ENCODE data around the gene ZNF600.
"Not testable (repeated sequence)": the region's sequence is repeated elsewhere in the genome, so short reads cannot be mapped to it uniquely, and the experiment has no call there.

Gene ZNF600

DNA sequence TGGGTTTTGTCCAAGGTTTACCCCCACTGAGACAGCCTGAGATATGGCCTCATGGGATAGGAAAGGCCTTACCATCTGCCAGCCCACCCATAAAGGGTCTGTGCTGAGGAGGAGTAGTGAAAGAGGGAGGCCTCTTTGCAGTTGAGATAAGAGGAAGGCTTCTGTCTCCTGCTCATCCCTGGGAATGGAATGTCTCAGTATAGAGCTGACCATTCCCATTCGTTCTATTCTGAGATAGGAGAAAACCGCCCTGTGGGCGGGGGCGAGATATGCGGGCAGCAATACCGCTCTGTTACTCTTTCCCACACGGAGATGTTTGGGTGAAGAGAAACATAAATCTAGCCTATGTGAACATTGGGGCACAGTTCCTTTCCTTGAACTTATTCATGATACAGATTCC, 45.2 kb downstream of the ZNF600 start:
- DNase-seq, result not testable (repeated sequence)

DNA sequence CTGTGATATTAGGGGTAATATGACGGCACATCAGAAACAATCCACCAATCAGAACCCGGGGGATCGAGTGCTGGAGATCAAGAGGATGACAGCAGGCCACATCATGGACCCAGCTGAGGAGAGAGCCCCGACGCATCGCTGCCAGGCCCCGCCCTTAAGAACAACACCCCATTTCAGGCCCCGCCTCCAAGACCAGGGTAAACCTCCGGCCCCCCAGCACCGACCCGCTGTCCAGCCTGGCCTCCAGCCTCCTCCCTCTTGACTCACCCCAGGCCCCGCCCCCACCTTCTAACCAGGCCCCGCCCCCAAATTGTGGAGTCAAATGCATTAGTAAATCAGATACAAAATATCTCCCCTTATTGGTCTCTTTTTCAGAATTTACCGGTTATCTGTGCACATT, 47.0 kb downstream of the ZNF600 start:
- no peak for DNase-seq

DNA sequence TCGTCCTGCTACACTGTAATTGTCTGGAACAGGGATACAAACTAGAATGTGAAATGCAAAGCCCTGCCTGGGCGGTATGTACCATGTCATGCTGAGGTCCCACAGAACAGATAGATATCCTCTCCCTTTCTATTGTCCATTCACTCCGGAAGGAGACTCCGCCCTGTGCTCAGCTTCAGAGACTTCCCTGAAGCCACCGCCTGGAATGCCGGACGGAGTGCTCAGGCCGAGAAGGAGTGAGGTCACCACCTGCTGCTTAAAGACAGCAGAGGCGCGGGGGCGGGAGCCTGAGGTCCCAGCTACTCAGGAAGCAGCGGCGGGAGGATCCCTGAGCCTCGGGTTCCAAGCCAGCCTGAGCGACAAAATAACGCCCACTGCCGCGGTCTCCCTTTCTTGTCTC, 50.9 kb downstream of the ZNF600 start:
- DNase-seq, result no peak

DNA sequence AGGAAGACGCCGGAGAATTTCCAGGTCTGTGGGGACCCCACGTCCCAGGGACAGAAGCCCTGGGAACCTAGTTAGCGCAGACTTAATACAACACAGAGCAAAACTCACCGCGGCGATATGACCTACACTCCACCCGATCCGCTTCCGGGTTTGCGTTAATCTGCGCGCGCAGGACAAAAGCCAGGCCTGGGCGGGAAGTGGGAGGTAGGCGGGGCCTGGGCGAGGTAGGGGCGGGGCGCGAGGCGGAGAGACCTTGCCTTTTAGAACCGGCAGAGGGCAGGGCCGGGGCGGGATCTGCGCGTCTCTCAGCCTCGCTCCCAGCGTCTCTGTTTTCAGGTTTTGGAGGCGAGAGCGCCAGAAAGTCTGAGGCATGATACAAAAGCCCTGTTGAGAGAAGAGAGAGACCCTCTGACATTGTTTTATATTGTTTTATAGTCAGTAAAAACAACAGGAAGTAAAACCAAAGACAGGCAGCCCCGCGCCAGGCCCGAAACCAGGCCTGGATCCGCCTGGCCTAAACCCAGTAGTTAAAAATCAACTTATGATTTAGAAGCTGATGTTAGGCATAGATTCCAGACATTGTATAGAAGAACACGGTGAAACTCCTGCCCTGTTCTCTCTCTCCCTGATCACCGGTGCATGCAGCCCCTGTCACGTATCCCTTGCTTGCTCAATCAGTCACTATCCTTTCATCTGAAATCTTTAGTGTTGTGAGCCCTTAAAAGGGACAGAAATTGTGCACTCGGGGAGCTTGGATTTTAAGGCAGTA, 51.5 kb downstream of the ZNF600 start, which contains the start of gene ZNF611:
Gene ZNF611, minus strand, starts transcription at position 152 of the 769 bp plus-strand sequence. CDS start 19,150 bp downstream, outside the sequence.
- DNase-seq, result peak; percentile 96 to 99 (median 98)

DNA sequence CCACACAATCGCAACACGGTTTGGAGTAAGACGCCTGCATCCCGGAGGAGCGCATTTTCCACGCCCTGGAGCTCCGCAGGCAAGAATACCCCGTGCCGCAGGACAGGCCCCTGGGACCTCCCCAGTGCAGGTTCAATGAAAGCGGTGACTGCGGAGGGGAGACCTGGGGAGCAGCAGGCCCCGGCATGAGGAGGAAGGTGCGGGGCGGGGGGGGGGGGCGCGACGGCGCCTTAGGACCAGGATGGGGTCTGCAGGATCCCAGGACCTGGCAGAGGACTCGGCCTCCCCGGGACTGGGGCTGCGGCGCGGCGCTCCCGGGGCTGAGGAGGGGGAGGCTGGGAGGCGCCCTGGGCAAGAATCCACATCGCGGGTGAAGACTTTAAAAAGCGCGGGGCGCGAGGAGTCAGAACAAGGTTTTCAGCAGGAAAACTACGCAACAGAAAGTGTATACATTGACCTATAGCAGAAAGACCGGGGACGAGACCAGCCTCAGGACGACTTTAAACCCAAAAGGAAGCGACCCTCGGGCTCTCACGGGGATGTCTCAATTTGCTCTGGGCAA, 52.2 kb downstream of the ZNF600 start:
- DNase-seq, result peak in 1 of 3 donors; percentile 5

DNA sequence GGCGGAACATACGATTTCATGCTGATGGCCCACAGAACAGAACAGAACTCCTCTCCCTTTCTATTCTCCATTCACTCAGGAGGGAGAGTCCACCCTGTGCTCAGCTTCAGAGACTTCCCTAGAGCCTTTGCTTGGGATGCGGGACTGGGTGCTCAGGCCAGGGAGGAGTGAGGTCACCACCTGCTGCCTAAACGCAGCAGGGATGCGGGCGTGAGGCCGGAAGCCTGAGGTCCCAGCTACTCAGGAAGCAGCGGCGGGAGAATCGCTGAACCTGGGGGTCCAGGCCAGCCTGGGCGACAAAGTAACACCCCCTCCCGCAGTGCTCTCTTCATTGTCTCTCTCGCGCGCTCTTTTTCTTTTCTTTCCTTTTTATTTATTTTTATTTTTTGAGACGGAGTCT, 60.5 kb downstream of the ZNF600 start:
- not testable (repeated sequence) for DNase-seq

DNA sequence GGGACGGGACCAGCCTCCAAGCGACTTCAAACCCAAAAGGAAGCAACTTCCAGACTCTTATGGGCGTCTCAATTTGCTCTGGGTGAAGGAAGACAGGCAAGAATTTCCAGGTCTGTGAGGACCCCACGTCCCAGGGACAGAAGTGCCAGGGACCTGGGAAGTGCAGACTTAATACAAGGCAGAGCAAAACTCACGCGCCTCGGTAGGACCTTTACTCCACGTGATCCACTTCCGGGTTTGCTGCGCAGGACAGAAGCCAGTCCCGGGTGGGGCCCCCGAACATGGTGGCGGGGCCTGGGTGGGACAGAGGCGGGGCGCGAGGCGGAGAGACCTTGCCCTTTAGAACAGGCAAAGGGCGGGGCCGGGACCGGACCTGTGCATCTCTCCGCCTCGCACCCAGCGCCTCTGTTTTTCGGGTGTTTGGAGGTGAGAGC, 61.0 kb downstream of the ZNF600 start:
- no peak for DNase-seq

DNA sequence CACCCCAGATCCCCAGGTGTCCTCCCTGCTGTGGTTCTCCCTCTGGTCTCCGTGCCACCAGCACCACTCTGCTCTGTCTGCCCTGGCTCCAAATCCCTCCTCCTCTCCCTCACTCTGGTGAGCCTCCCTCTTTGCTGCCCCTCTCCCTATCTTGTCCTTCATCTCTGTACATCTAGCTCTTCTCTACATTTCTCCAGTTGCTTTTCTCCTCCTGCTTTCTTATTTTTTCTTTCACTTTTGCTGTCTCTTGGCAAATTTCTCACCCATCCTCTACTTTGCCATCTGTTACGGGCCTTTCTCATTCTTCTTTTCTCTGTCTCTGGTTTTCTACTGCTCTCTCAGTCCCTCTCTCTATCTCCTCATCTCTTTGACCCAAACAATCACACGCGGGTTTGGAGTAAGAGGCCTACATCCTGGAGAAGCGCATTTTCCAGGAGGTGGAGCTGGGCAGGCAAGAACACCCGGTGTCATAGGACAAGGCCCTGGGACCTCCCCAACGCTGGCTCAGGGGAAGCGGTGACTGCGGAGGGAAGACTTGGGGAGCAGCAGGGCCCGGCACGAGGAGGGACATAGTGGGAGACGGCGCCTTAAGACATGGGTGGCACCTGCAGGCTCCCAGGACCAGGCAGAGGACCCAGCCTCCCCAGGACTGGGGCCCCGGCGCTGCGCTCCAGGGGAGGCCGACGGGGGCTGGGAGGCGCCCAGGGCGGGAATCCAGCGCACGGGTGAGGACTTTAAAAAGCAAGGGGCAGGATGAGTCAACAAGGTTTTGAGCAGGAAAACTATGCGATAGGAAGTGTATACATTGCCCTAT, 61.7 kb downstream of the ZNF600 start:
- no peak for DNase-seq

DNA sequence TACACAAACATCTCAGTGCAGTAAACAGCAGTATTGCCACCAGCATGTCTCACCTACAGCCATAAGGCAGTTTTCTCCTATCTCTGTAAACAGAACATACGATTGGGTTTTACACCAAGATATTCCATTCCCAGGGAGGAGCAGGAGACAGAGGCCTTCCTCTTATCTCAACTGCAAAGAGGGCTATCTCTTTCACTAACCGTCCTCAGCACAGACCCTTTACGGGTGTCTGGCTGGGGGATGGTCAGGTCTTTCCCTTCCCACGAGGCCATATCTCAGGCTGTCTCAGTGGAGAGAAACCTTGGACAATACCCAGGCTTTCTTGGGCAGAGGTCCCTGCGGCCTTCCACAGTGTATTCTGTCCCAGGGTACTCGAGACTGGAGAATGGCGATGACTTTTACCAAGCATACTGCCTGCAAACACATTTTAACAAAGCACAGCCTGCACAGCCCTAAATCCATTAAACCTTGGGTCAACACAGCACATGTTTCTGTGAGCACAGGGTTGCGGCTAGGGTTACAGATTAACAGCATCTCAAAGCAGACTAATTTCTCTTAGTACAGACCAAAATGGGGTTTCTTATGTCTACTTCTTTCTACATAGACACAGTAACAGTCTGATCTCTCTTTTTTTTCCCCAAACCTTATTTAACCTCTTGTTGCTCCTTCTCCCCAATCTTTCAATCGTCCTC, 62.5 kb downstream of the ZNF600 start:
- not testable (repeated sequence) for DNase-seq

DNA sequence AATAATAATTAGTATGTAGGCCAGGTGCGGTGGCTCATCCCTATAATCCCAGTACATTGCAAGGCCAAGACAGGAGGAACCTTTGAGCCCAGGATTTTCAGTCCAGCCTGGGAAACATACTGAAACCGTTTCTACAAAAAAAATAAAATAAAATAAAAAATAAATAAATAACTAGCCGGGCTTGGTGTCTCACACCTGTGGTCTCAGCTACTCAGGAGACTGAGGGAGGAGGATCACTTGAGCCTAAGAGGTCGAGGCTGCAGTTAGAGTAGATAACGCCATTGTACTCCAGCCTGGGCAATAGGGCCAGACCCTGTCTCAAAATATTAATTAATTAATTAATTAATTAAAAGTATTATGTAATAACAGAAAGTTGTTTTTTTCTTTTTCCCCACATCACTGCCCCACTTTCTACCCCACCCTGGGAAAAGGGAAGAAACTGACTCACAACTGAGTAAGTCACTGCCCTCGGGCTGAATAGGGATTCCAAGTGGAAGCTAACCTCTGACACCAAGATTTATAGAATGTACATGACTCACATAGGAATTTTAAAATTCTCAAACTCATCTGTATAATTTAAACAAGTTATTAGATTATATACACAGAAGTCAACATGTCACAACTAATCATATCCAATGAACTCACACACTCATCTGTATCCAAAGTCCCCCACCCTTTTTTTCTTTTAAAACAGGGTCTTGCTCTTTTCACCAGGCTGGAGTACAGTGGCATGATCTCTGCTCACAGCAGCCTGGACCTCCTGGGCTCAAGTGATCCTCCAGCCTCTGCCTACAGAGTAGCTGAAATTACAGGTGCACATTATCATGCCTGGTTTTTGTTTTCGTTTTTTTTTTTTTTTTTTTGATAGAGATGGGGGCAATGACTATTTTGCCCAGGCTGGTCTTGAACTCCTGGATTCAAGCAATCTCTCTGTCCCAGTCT, 64.3 kb downstream of the ZNF600 start:
- peak in 2 of 3 donors; percentile 15 to 28 for DNase-seq

DNA sequence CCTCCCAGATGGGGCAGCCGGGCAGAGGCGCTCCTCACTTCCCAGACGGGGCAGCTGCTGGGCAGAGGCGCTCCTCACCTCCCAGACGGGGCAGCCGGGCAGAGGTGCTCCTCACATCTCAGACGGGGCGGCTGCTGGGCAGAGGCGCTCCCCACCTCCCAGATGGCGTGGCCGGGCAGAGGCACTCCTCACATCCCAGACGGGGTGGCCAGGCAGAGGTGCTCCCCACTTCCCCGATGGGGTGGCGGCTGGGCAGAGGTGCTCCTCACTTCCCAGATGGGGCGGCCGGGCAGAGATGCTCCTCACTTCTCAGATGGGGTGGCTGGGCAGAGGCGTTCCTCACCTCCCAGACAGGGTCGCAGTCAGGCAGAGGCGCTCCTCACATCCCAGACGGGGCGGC, 66.0 kb downstream of the ZNF600 start:
- not testable (repeated sequence) for DNase-seq

DNA sequence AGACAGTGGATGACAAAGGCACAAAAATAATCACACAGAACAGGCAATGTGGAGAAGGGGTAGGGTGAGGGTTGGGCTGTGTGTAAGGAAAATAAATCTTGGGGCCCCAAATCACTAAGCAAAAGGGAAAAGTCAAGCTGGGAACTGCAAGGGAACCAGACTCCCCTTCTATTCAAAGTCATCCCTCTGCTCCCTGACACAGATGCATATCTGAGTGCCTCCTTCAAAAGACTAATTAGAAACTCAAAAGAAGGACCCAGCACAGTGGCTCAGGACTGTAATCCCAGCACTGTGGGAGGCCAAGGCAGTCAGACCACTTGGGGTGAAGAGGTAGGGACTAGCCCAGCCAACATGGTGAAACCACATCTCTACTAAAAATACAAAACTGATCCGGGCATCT, 70.1 kb downstream of the ZNF600 start:
- DNase-seq, result no peak

DNA sequence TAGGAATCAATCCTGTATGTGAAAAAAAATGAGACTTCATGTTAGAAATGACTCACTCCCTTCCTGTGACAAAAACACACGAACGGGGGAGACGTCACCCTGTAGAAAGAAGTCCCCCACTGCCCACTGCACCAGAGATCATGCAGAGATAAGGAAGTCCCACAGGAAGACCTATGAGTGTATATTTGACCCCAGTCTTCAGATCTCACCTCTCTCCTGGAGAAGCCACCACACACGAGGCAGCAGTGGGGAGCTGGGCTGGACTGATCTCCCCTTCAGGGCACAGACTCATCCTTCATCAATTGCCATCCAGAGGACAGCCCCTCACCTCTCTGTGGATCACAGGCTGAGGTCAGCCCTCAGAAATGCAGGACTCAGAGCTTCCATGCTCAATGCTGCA, 70.7 kb downstream of the ZNF600 start:
- DNase-seq, result peak in 1 of 3 donors; percentile 8

DNA sequence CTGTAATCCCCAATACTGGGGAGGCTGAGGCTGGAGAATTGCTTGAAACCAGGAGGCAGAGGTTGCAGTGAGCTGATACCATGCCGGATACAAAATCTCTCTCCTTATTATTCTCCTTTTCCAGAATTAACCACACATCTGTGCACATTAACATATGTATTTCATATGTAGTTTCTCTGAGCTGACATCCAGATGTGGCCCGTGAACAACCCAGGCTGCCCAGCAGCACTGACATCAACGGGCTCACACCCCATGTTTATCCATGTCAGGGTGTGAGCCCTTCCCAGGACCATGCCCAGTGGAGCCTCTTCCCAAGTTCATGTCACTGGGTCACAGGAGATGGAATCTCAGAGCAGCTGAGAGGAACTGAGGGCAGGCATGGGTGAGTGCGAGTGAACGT, 71.3 kb downstream of the ZNF600 start:
- DNase-seq, result not testable (repeated sequence)

Data from suppressor macrophage treated with lipopolysaccharide for 1 hour (primary cell).